Measurements from ENCODE around the gene KRT39.

DNA sequence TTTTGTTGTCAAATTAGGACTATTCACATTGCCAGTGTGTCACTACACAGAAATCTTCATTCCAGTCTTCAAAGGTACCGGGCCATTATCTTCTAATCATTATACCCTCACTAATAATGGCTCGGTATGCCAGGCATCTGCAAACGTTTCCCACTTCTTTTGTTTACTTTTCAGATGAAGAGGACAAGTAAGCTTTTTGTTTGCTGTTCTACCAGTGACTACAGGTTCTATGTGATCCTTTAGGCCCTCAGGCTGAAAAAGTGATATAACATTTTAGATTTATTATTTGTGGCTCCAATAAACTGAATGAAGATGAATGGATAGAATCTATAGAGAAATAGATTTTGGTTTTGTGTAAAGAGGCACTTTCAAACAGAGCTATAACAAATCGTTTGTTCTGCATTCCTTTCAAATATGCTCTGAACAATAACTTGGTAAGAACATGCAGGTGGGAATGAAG, 42.6 kb upstream of the KRT39 start:
- no peak for TF ChIP-seq POLR2A (IDR thresholded peaks at IDR 0.05; ENCODE audit: low read depth, low read length)
- TF ChIP-seq POLR2AphosphoS5 (IDR thresholded peaks at IDR 0.05; ENCODE audit: low read depth, low read length) = no peak

All from GM12892 (cell line).